A673 (cell line): ENCODE data around the gene NDUFS7. TPM values are rescaled to one million over a fixed set of nuclear protein-coding genes. Genes with fewer than 3 reads are reported as not detected.

Experiments used
- BruUV-seq: library from RNA; stranded (reverse); fragments of 400-500 nt; replicated peaks from 2 replicates; lab custom pipeline; 2021; lab: Mats Ljungman, UMichigan
- CTCF ChIA-PET: fragments of 300-600 bp; sonication (Branson Sonifier 250); formaldehyde crosslinking; loops from one replicate; lab custom pipeline; 2022; ENCODE audit warnings: antibody characterized with exemption; lab: Charles Lee
- POLR2A ChIA-PET: fragments of 300-600 bp; sonication (Branson Sonifier 250); formaldehyde crosslinking; loops from one replicate; lab custom pipeline; 2022; ENCODE audit warnings: antibody characterized with exemption; ENCODE audit not compliant: low non-redundant PET; lab: Charles Lee
- DNase-seq: peaks from one replicate; pipeline ENCODE4 v3.0.0-alpha.2; 2015; ENCODE audit warnings: low spot score
- H3K27ac ChIP-seq: fragments of 200-600 bp; sonication (generic); 2 replicates; pipeline ENCODE4 v1.5.1; 2016; ENCODE audit warnings: mixed run types, low read depth, mild to moderate bottlenecking, mixed read lengths, antibody characterized with exemption, low read length; ENCODE audit not compliant: poor library complexity, severe bottlenecking
- H3K27me3 ChIP-seq: fragments of 200-600 bp; sonication (generic); replicated peaks from 2 replicates; pipeline ENCODE4 v1.6.1; 2017; ENCODE audit warnings: mixed run types, low read depth, mild to moderate bottlenecking, mixed read lengths, antibody characterized with exemption, low read length; ENCODE audit not compliant: insufficient read depth, poor library complexity
- H3K36me3 ChIP-seq: fragments of 200-600 bp; sonication (generic); 2 replicates; pipeline ENCODE4 v1.6.1; 2016; ENCODE audit warnings: mixed run types, mild to moderate bottlenecking, mixed read lengths, antibody characterized with exemption, low read length; ENCODE audit not compliant: insufficient read depth, poor library complexity, severe bottlenecking
- H3K4me1 ChIP-seq: fragments of 200-600 bp; sonication (generic); 2 replicates; pipeline ENCODE4 v1.6.1; 2017; ENCODE audit warnings: mixed run types, mild to moderate bottlenecking, mixed read lengths, antibody characterized with exemption, low read length; ENCODE audit not compliant: insufficient read depth, poor library complexity, severe bottlenecking
- H3K4me3 ChIP-seq: fragments of 200-600 bp; sonication (generic); 2 replicates; pipeline ENCODE4 v1.5.1; 2016; ENCODE audit warnings: low read depth, mixed run types, mild to moderate bottlenecking, mixed read lengths, low read length; ENCODE audit not compliant: poor library complexity, severe bottlenecking
- H3K9me3 ChIP-seq: fragments of 200-600 bp; sonication (generic); 2 replicates; pipeline ENCODE4 v1.6.1; 2016; ENCODE audit warnings: mixed run types, low read depth, mild to moderate bottlenecking, mixed read lengths, antibody characterized with exemption, low read length; ENCODE audit not compliant: poor library complexity, severe bottlenecking
- EZH2 ChIP-seq: fragments of 200-600 bp; sonication (generic); IDR thresholded peaks from 2 replicates; pipeline ENCODE4 v1.6.1; 2017; ENCODE audit warnings: borderline replicate concordance, low read depth, mild to moderate bottlenecking, mixed read lengths, antibody characterized with exemption, low read length; ENCODE audit not compliant: poor library complexity, severe bottlenecking
- intact Hi-C: fragments of 100-400 bp; cut with micrococcal nuclease; formaldehyde crosslinking; loops from one replicate; pipeline ENCODE4 v1.10.0; 2022; ENCODE audit not compliant: unreplicated experiment
- total RNA-seq: library from RNA; stranded (reverse); gene quantifications from 2 replicates; pipeline ENCODE4 v1.2.3, GENCODE V29; 2021
- TF ChIP-seq, protein P1 (sequence below): fragments of 300-800, 200-600 bp; sonication (generic); conservative IDR thresholded peaks from 2 replicates; pipeline ENCODE4 v1.5.1; 2017; ENCODE audit warnings: low read depth, mild to moderate bottlenecking, antibody characterized with exemption, low read length, moderate library complexity, mixed read lengths

Gene NDUFS7
- total RNA-seq, 1 experiment from 2014 or later, result 101 TPM

DNA sequence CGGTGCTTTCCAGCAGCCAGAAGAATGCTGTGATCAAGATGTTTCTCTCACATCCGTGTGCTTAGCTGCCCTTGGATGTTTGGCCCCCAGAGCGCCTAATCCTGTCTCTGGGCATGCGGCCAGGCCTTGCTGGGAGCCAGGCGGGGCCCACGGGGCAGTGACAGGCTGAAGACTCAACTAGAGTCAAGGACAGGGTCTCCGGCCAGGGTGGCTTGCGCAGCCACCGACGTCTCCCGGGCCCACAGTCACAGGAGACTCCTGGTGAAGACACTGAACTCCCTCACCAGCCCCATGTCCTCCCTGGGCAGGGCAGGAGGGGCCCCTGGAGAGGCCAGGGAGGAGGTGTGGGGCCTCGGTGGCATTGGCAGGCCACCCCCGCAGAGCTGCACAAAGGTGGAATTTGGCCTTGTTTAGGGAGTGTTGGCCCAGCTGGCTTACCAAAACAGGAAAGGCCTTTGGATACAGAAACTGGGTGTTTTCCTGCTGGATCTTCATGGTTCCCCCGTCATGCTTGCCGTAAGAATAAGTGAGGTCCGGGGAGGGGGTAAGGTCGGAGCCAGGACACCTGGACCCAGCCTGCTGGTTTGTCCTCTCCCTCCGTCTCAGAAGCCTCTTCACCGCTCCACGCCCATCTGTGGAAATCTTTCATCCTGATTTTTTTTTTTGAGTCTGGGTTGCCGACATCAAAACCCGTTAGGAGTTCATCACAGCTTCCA is 10.0 kb upstream of the NDUFS7 start:
- peak; percentile 44 for DNase-seq
- Histone ChIP-seq H3K4me3 (no peak overlapping the region), H3K4me1 (peaks cover 5% of the 10 kb centered on the region), H3K27me3 (no peaks in the 10 kb centered on the region), H3K9me3 (no peaks in the 10 kb centered on the region), H3K36me3 (peaks cover 46% of the 10 kb centered on the region), H3K27ac (peak overlapping the region; percentile 63)
- BruUV-seq, result no TSS peak
- ChIA-PET POLR2A (no interaction called here), CTCF (no interaction called here)
- intact Hi-C loops, result no loop called here
- no peak for TF ChIP-seq EZH2
- TF ChIP-seq, protein P1, sequence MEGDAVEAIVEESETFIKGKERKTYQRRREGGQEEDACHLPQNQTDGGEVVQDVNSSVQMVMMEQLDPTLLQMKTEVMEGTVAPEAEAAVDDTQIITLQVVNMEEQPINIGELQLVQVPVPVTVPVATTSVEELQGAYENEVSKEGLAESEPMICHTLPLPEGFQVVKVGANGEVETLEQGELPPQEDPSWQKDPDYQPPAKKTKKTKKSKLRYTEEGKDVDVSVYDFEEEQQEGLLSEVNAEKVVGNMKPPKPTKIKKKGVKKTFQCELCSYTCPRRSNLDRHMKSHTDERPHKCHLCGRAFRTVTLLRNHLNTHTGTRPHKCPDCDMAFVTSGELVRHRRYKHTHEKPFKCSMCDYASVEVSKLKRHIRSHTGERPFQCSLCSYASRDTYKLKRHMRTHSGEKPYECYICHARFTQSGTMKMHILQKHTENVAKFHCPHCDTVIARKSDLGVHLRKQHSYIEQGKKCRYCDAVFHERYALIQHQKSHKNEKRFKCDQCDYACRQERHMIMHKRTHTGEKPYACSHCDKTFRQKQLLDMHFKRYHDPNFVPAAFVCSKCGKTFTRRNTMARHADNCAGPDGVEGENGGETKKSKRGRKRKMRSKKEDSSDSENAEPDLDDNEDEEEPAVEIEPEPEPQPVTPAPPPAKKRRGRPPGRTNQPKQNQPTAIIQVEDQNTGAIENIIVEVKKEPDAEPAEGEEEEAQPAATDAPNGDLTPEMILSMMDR, result no peak

DNA sequence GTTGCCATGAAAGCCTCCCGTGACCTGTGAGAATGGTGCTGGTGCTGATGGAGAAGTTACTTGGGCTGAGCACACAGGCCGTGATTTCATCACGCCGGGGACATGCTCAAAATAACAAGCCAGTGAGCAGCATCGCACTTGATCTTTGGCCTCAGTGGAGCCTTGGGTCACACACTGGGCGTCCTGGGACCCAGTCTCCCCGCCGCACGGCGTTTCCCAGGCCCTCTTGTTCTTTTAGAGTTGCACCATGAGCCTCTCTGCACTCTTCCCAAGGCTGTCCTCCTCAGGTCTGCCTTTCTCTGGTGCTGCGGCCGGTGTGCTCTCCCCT is 9.5 kb upstream of the NDUFS7 start:
- peaks cover 43% of the 10 kb centered on the region for H3K36me3 ChIP-seq
- no peak for DNase-seq
- TF ChIP-seq EZH2, result no peak
- TF ChIP-seq, protein P1, result no peak
- peaks cover 5% of the 10 kb centered on the region for H3K4me1 ChIP-seq
- H3K9me3 ChIP-seq, result no peaks in the 10 kb centered on the region
- H3K27ac ChIP-seq, result no peak overlapping the region
- no peak overlapping the region for H3K4me3 ChIP-seq
- no peaks in the 10 kb centered on the region for H3K27me3 ChIP-seq
- no TSS peak for BruUV-seq
- intact Hi-C loops, result no loop called here
- ChIA-PET POLR2A (no interaction called here), CTCF (no interaction called here)

DNA sequence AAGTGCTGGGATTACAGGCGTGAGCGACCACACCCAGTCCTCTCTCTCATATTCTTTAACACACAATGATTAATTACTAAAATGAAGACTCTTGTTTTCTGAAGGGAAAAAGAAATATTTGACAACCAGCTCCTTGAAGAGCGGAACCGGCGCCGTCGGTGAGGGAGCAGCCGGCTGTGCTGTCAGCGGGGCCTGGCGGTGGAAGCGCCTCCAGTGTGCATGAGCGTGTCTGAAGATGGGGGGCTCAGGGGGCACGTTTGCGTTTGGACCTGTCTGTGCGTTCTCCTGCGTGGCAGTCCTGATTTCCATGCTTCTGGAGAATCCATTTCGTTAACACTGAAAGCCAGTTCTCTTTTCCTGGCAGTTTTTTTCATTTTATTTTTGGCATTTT is 7.3 kb upstream of the NDUFS7 start:
- H3K27ac ChIP-seq, result no peak overlapping the region
- H3K4me1 ChIP-seq, result peaks cover 5% of the 10 kb centered on the region
- TF ChIP-seq EZH2, result no peak
- TF ChIP-seq, protein P1, result no peak
- H3K36me3 ChIP-seq, result peaks cover 21% of the 10 kb centered on the region
- no peak overlapping the region for H3K4me3 ChIP-seq
- no TSS peak for BruUV-seq
- DNase-seq, result no peak
- intact Hi-C loops, result no loop called here
- POLR2A ChIA-PET, result no interaction called here
- CTCF ChIA-PET, result no interaction called here
- H3K27me3 ChIP-seq, result no peaks in the 10 kb centered on the region
- H3K9me3 ChIP-seq, result no peaks in the 10 kb centered on the region
